HepG2 (cell line): Measurements from ENCODE around the gene ABCC1. TPM values are rescaled to one million over a fixed set of nuclear protein-coding genes. Genes with fewer than 3 reads are reported as not detected.

Experiments used
- ATAC-seq: fragments of 200-7000 bp; cut with Tn5 transposase; 3 replicates; pipeline ENCODE4 v1.9.1; 2020; ENCODE audit warnings: mild to moderate bottlenecking, moderate library complexity
- BruUV-seq: library from RNA; stranded (reverse); fragments of 400-500 nt; replicated peaks from 2 replicates; lab custom pipeline; 2021; lab: Mats Ljungman, UMichigan
- CTCF ChIA-PET: fragments of 300-600 bp; formaldehyde crosslinking; extraction: SDS; loops from one replicate; lab custom pipeline; 2021; ENCODE audit warnings: low total read pairs, inconsistent platforms, low intra/inter-chr PET ratio; lab: Yijun Ruan, JAX
- POLR2A ChIA-PET: fragments of 350-600 bp; sonication (Branson Sonifier 250); formaldehyde crosslinking; loops from one replicate; lab custom pipeline; 2020; ENCODE audit warnings: antibody characterized with exemption, inconsistent platforms; lab: Yijun Ruan, JAX
- DNase-seq: peaks from one replicate; pipeline ENCODE4 v3.0.0-alpha.2; 2015; ENCODE audit warnings: low spot score
- FAIRE-seq: peaks from 3 replicates; lab custom pipeline; 2011; peaks lifted over from hg19 to GRCh38; lab: Jason Lieb, UNC
- H2AFZ ChIP-seq: one replicate; pipeline ENCODE4 v1.6.1; 2011; ENCODE audit warnings: low read length, inconsistent platforms
- H3K27ac ChIP-seq: fragments of 300-600 bp; 3 replicates; pipeline ENCODE4 v1.8.0; 2011; ENCODE audit warnings: mixed run types, mild to moderate bottlenecking, mixed read lengths, low read length, inconsistent platforms; ENCODE audit not compliant: insufficient read depth; ENCODE audit errors: extremely low read length
- H3K27me3 ChIP-seq, 2 experiments: fragments of 200-600 bp in 1 of 2; 2 replicates in 1 of 2; 3 replicates in 1 of 2; pipeline versions ENCODE4 v1.6.0 to v1.8.0; 2011; ENCODE audit warnings: low read length in 2 of 2, mild to moderate bottlenecking in 2 of 2, moderate library complexity in 2 of 2, inconsistent platforms in 1 of 2; ENCODE audit not compliant: insufficient read depth in 2 of 2, control insufficient read depth in 1 of 2
- H3K36me3 ChIP-seq, 2 experiments: fragments of 200-600 bp in 1 of 2; replicated peaks in 1 of 2; 2 replicates in 1 of 2; 3 replicates in 1 of 2; pipeline versions ENCODE4 v1.5.1 to v1.8.0; 2011; ENCODE audit warnings: low read length in 2 of 2, inconsistent platforms in 1 of 2; ENCODE audit not compliant: insufficient read depth in 2 of 2, control insufficient read depth in 1 of 2
- H3K4me1 ChIP-seq: 2 replicates; pipeline ENCODE4 v1.5.1; 2012; ENCODE audit warnings: low read length, inconsistent platforms; ENCODE audit not compliant: insufficient read depth
- H3K4me2 ChIP-seq: 2 replicates; pipeline ENCODE4 v1.6.0; 2011; ENCODE audit warnings: low read depth, low read length, inconsistent platforms
- H3K4me3 ChIP-seq, 3 experiments: fragments of 200-600 bp in 1 of 3; sonication (generic), shearing (Covaris generic) in 1 of 3; replicated peaks in 1 of 3; 2 replicates each; pipeline ENCODE4 v1.5.1; 2011 to 2016; ENCODE audit warnings: low read length in 3 of 3, inconsistent platforms in 2 of 3, low read depth in 2 of 3, mild to moderate bottlenecking in 2 of 3, control low read depth in 1 of 3, mixed read lengths in 1 of 3; ENCODE audit not compliant: insufficient read depth in 1 of 3
- H3K79me2 ChIP-seq: one replicate; pipeline ENCODE4 v1.6.1; 2011; ENCODE audit warnings: low read length, inconsistent platforms; ENCODE audit not compliant: insufficient read depth
- H3K9ac ChIP-seq: 2 replicates; pipeline ENCODE4 v1.6.0; 2011; ENCODE audit warnings: mild to moderate bottlenecking, low read depth, low read length, inconsistent platforms; ENCODE audit not compliant: insufficient read depth
- H3K9me3 ChIP-seq: 2 replicates; pipeline ENCODE4 v1.5.1; 2012; ENCODE audit warnings: mild to moderate bottlenecking, low read length
- H4K20me1 ChIP-seq: 2 replicates; pipeline ENCODE4 v1.6.0; 2011; ENCODE audit warnings: inconsistent platforms, mild to moderate bottlenecking, low read length, moderate library complexity; ENCODE audit not compliant: insufficient read depth
- BRCA1 ChIP-seq: sonication (generic); formaldehyde crosslinking; IDR thresholded peaks from 2 replicates; pipeline ENCODE4 v1.4.0; 2020; ENCODE audit warnings: missing genetic modification reagents
- CREB1 ChIP-seq, 2 experiments: fragments of 450-650 bp in 1 of 2; IDR thresholded peaks; 2 replicates each; pipeline ENCODE4 v1.6.1; 2016 to 2017; ENCODE audit warnings: control low read depth in 1 of 2, mild to moderate bottlenecking in 1 of 2, missing compliant biosample characterization in 1 of 2, missing genetic modification characterization in 1 of 2
- HINFP ChIP-seq: sonication (generic); formaldehyde crosslinking; IDR thresholded peaks from 2 replicates; pipeline ENCODE4 v1.4.0; 2020; ENCODE audit warnings: low read depth, mild to moderate bottlenecking, missing genetic modification reagents
- HNRNPUL1 ChIP-seq: fragments of 200-400 bp; formaldehyde crosslinking; IDR thresholded peaks from 2 replicates; pipeline ENCODE4 v1.6.1; 2017; ENCODE audit warnings: low read depth, mild to moderate bottlenecking, low read length, moderate library complexity
- IRF9 ChIP-seq: sonication (generic); formaldehyde crosslinking; IDR thresholded peaks from 2 replicates; pipeline ENCODE4 v1.8.0; 2022; ENCODE audit warnings: missing genetic modification reagents, mild to moderate bottlenecking, borderline replicate concordance
- KLF11 ChIP-seq: IDR thresholded peaks from 2 replicates; pipeline ENCODE4 v1.6.1; 2016; ENCODE audit warnings: missing compliant biosample characterization
- KMT2B ChIP-seq: IDR thresholded peaks from 2 replicates; pipeline ENCODE4 v1.6.1; 2016; ENCODE audit warnings: missing genetic modification reagents, missing compliant biosample characterization
- NFE2L2 ChIP-seq: fragments of 150-350 bp; IDR thresholded peaks from 2 replicates; pipeline ENCODE4 v1.6.1; 2014; ENCODE audit warnings: low read length
- SIN3B ChIP-seq: fragments of 150-350 bp; IDR thresholded peaks from 2 replicates; pipeline ENCODE4 v1.6.1; 2014; ENCODE audit warnings: low read length
- THAP11 ChIP-seq: IDR thresholded peaks from 2 replicates; pipeline ENCODE4 v1.6.1; 2016; ENCODE audit warnings: missing biosample characterization, missing genetic modification reagents
- ZNF543 ChIP-seq: sonication (generic); formaldehyde crosslinking; IDR thresholded peaks from 2 replicates; pipeline ENCODE4 v1.4.0; 2020; ENCODE audit warnings: mild to moderate bottlenecking, missing genetic modification reagents
- ZNF546 ChIP-seq: sonication (generic); formaldehyde crosslinking; conservative IDR thresholded peaks from 2 replicates; pipeline ENCODE4 v1.8.1; 2023; ENCODE audit warnings: mild to moderate bottlenecking, missing genetic modification reagents
- ZNF674 ChIP-seq: sonication (generic); formaldehyde crosslinking; IDR thresholded peaks from 2 replicates; pipeline ENCODE4 v1.5.0; 2020; ENCODE audit warnings: low read depth, mild to moderate bottlenecking, missing genetic modification reagents
- ZNF75D ChIP-seq: sonication (generic); formaldehyde crosslinking; IDR thresholded peaks from 2 replicates; pipeline ENCODE4 v1.8.1; 2023; ENCODE audit warnings: missing genetic modification reagents, mild to moderate bottlenecking, borderline replicate concordance
- ZNF891 ChIP-seq: sonication (generic); formaldehyde crosslinking; IDR thresholded peaks from 2 replicates; pipeline ENCODE4 v1.5.0; 2020; ENCODE audit warnings: mild to moderate bottlenecking, missing genetic modification reagents
- ZSCAN9 ChIP-seq: IDR thresholded peaks from 2 replicates; pipeline ENCODE4 v1.6.1; 2016; ENCODE audit warnings: borderline replicate concordance
- WGBS: methylation state at CpG from one replicate; pipeline ENCODE4 v1.1.6; 2017; ENCODE audit warnings: low lambda C conversion rate; 5-methylcytosine and 5-hydroxymethylcytosine counted together
- in situ Hi-C: cut with HindIII; loops from 2 replicates; pipeline ENCODE4 v1.10.0; 2017; ENCODE audit warnings: low pct_unique_long_range_greater_than_20kb; ENCODE audit not compliant: extremely low pct_ligation_motif_present
- intact Hi-C: fragments of 100-400 bp; cut with micrococcal nuclease; formaldehyde crosslinking; loops from one replicate; pipeline ENCODE4 v1.10.0; 2022; ENCODE audit not compliant: unreplicated experiment
- polyA plus RNA-seq, 8 experiments: library from polyadenylated mRNA; depleted of rRNA in 3 of 8; stranded (reverse) in 7 of 8; unstranded in 1 of 8; fragments of >200 nt; fragmentation: Illumina TruSeq in 4 of 8; extraction: Trizol in 4 of 8; gene quantifications; 2 replicates each; pipeline versions ENCODE4 v1.2.1 to v1.2.3, GENCODE V29; 2011 to 2016; ENCODE audit warnings: low read depth in 4 of 8, missing spikeins in 1 of 8, mixed read lengths in 1 of 8; ENCODE audit not compliant: insufficient read depth in 1 of 8
- total RNA-seq, 5 experiments: library from RNA; depleted of rRNA; stranded (reverse); fragments of >200 nt; fragmentation: Illumina TruSeq; extraction: Trizol; gene quantifications; 2 replicates each; pipeline ENCODE4 v1.2.3, GENCODE V29; 2016; ENCODE audit warnings: low read depth in 1 of 5

ABCC1 gene
- total and polyA plus RNA-seq, 2 of the 13 experiments (the other 11 are each of a cell fraction or from before 2014, with no cell fraction given) = 13.0 to 30.6 TPM

GRCh38 chr16:15932939-15933338 lies 16.5 kb upstream of the ABCC1 start:
- H3K36me3 ChIP-seq = no peaks in the 10 kb centered on the region
- peaks cover 14% of the 10 kb centered on the region for H3K4me1 ChIP-seq
- in situ Hi-C loops = no loop called here
- POLR2A ChIA-PET = interaction anchor here (1.5 kb wide), 1 partner anchor 14 kb away, joined by 3 read pairs; no protein-coding TSS in a partner anchor
- no peak overlapping the region for H3K9ac ChIP-seq
- 49% methylated on average over 6 of the region's 6 CpGs for WGBS
- BruUV-seq = no TSS peak
- 0 out of 2 replicates have a peak, but pooled peaks cover 4% of the 10 kb centered on the region for H3K9me3 ChIP-seq
- no peaks in the 10 kb centered on the region for H3K79me2 ChIP-seq
- DNase-seq = no peak
- TF ChIP-seq HINFP (CRISPR knock-in tag) (no peak), ZNF75D (CRISPR knock-in tag) (no peak), ZNF543 (no peak), ZNF674 (CRISPR knock-in tag) (no peak), KMT2B (CRISPR knock-in tag) (no peak)
- no peak for ATAC-seq
- H3K4me3 ChIP-seq = no peak overlapping the region
- no peak overlapping the region for H3K27ac ChIP-seq
- no peaks in the 10 kb centered on the region for H4K20me1 ChIP-seq
- no peak for FAIRE-seq
- CTCF ChIA-PET = no interaction called here
- H3K4me2 ChIP-seq = no peak overlapping the region
- intact Hi-C loops = no loop called here
- no peaks in the 10 kb centered on the region for H3K27me3 ChIP-seq
- H2AFZ ChIP-seq = no peak overlapping the region

- no peaks in the 10 kb centered on the region for H3K36me3 ChIP-seq
- no peak overlapping the region for H3K4me3 ChIP-seq
- 27% methylated on average over 4 of the region's 4 CpGs for WGBS
- ATAC-seq (no peak), DNase-seq (no peak), FAIRE-seq (no peak)
- H3K4me1 ChIP-seq = peaks cover 6% of the 10 kb centered on the region
- POLR2A ChIA-PET = interaction anchor here (1.5 kb wide), 1 partner anchor 14 kb away, joined by 3 read pairs; no protein-coding TSS in a partner anchor
- H3K79me2 ChIP-seq = no peaks in the 10 kb centered on the region
- BruUV-seq = no TSS peak
- H3K27ac ChIP-seq = no peak overlapping the region
- no peaks in the 10 kb centered on the region for H3K27me3 ChIP-seq
- no peaks in the 10 kb centered on the region for H4K20me1 ChIP-seq
- H3K4me2 ChIP-seq = no peak overlapping the region
- no peak overlapping the region for H3K9ac ChIP-seq
- in situ Hi-C loops (no loop called here), intact Hi-C loops (no loop called here)
- H2AFZ ChIP-seq = no peak overlapping the region
- H3K9me3 ChIP-seq = 0 out of 2 replicates have a peak, but pooled peaks cover 4% of the 10 kb centered on the region
- CTCF ChIA-PET = no interaction called here
- TF ChIP-seq SIN3B (no peak), IRF9 (CRISPR knock-in tag) (no peak), HNRNPUL1 (no peak), ZSCAN9 (CRISPR knock-in tag) (no peak), THAP11 (CRISPR knock-in tag) (no peak), ZNF891 (CRISPR knock-in tag) (no peak), KLF11 (CRISPR knock-in tag) (no peak), ZNF546 (CRISPR knock-in tag) (no peak), NFE2L2 (no peak), BRCA1 (CRISPR knock-in tag) (no peak), CREB1 (IDR thresholded peaks at IDR 0.05) (no peak), CREB1 (CRISPR knock-in tag; IDR thresholded peaks at IDR 0.05) (no peak)
Observed at GRCh38 chr16:15933781-15934180, 15.6 kb upstream of the ABCC1 start.
